ENCODE measurements around the gene BBS10. TPM values are rescaled to one million over a fixed set of nuclear protein-coding genes. Genes with fewer than 3 reads are reported as not detected.

BBS10 gene
- total RNA-seq, 2 experiments from 2014 or later: 4.5 to 5.1 TPM

- no peaks in the 10 kb centered on the region for H3K36me3 Mint-ChIP-seq (ENCODE audit: low read depth)
- POLR2A ChIA-PET: no interaction called here
- CTCF ChIA-PET: no interaction called here
- no peak overlapping the region for H3K4me3 Mint-ChIP-seq
- H3K27me3 Mint-ChIP-seq: peaks cover 11% of the 10 kb centered on the region
- DNase-seq: no peak
- H3K27ac Mint-ChIP-seq: no peak overlapping the region
- no peaks in the 10 kb centered on the region for H3K4me1 Mint-ChIP-seq
- peaks cover 3% of the 10 kb centered on the region for H3K9me3 Mint-ChIP-seq
Observed at GRCh38 chr12:76318773-76319594, 29.2 kb downstream of the BBS10 start.

- CTCF ChIA-PET: no interaction called here
- POLR2A ChIA-PET: no interaction called here
- DNase-seq: no peak
- no peak overlapping the region for H3K4me3 Mint-ChIP-seq
- H3K36me3 Mint-ChIP-seq (ENCODE audit: low read depth): no peaks in the 10 kb centered on the region
- no peaks in the 10 kb centered on the region for H3K4me1 Mint-ChIP-seq
- peaks cover 11% of the 10 kb centered on the region for H3K27me3 Mint-ChIP-seq
- no peak overlapping the region for H3K27ac Mint-ChIP-seq
- H3K9me3 Mint-ChIP-seq: peaks cover 3% of the 10 kb centered on the region
Observed at GRCh38 chr12:76317976-76318375, 30.2 kb downstream of the BBS10 start.

DNA sequence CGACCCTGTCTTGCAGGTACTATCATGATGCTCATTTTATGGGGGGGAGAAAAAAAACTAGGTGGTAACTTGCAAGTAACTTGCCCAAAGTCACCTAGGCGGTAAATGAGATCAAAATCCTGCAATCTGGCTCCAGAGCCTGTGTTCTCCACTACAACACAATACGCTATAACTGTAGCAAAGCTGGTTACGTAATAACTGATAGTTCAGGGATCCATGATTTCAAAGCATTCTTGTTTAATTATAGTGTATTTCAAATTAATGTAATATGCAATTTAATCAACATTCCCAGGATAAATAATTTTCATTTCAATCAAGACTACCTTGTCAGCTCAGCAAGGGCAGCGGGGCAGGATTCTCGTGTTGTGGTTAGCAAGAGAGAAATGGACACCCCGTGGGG is 31.7 kb downstream of the BBS10 start:
- no peaks in the 10 kb centered on the region for H3K9me3 Mint-ChIP-seq
- POLR2A ChIA-PET: no interaction called here
- H3K36me3 Mint-ChIP-seq (ENCODE audit: low read depth): no peaks in the 10 kb centered on the region
- H3K27ac Mint-ChIP-seq: no peak overlapping the region
- H3K27me3 Mint-ChIP-seq: peaks cover 5% of the 10 kb centered on the region
- H3K4me3 Mint-ChIP-seq: no peak overlapping the region
- no peak for DNase-seq
- CTCF ChIA-PET: no interaction called here
- H3K4me1 Mint-ChIP-seq: no peaks in the 10 kb centered on the region

- ChIA-PET POLR2A (no interaction called here), CTCF (no interaction called here)
- no peaks in the 10 kb centered on the region for H3K36me3 Mint-ChIP-seq (ENCODE audit: low read depth)
- H3K4me1 Mint-ChIP-seq: no peaks in the 10 kb centered on the region
- H3K4me3 Mint-ChIP-seq: no peak overlapping the region
- peaks cover 5% of the 10 kb centered on the region for H3K27me3 Mint-ChIP-seq
- DNase-seq: no peak
- H3K27ac Mint-ChIP-seq: no peak overlapping the region
- no peaks in the 10 kb centered on the region for H3K9me3 Mint-ChIP-seq
Observed at GRCh38 chr12:76313299-76313698, 34.9 kb downstream of the BBS10 start.

- Mint-ChIP-seq H3K4me1 (no peaks in the 10 kb centered on the region), H3K27me3 (peaks cover 2% of the 10 kb centered on the region), H3K36me3 (ENCODE audit: low read depth) (no peaks in the 10 kb centered on the region), H3K9me3 (no peaks in the 10 kb centered on the region), H3K27ac (no peak overlapping the region), H3K4me3 (no peak overlapping the region)
- ChIA-PET CTCF (no interaction called here), POLR2A (no interaction called here)
- no peak for DNase-seq
Observed at GRCh38 chr12:76312315-76312714, 35.9 kb downstream of the BBS10 start.

DNA sequence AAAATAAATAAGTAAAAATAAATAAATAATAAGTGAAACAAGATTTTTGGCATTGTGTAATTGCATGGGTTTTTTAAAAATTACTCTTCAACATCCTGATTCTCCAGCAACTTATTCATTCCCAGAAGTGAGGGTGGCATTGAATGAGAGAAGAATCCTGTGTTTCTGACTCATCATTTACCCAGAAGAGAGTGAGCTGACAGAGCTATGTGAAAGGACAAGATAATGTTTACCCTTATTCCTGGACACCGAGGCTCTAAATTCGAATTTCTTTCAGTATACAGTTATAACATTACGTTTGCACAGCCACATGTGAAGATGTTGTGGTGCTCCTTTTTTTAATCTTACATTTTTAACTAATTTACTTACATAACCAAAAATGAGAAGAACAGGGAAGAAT is 36.4 kb downstream of the BBS10 start:
- Mint-ChIP-seq H3K36me3 (ENCODE audit: low read depth) (no peaks in the 10 kb centered on the region), H3K4me1 (no peaks in the 10 kb centered on the region), H3K27ac (no peak overlapping the region), H3K4me3 (no peak overlapping the region), H3K27me3 (peaks cover 4% of the 10 kb centered on the region), H3K9me3 (no peaks in the 10 kb centered on the region)
- CTCF ChIA-PET: no interaction called here
- POLR2A ChIA-PET: no interaction called here
- DNase-seq: no peak

DNA sequence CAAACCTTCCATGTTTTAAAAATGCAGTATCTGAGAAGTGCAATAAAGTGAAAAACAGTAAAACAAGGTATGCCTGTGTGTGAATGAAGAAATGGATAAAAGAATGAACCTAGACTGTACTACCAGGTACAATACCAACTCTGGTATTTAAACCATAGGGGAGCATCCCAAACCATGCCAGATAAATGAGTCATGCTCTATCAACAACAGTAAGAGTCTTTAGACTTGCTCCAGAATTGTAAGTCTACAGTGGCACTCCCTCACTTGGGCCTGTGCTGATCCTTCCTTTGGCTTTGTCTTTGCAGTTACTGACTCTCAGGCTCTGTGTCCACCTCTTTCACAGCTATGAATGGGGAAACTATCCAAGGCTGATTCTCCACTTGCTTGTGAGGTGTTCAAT is 38.1 kb downstream of the BBS10 start:
- no peak for DNase-seq
- ChIA-PET CTCF (interaction anchor here (1.1 kb wide), 1 partner anchor 312 kb away, joined by 3 read pairs; no protein-coding TSS in a partner anchor), POLR2A (no interaction called here)
- H3K27me3 Mint-ChIP-seq: peaks cover 4% of the 10 kb centered on the region
- no peaks in the 10 kb centered on the region for H3K9me3 Mint-ChIP-seq
- no peaks in the 10 kb centered on the region for H3K4me1 Mint-ChIP-seq
- H3K27ac Mint-ChIP-seq: no peak overlapping the region
- no peaks in the 10 kb centered on the region for H3K36me3 Mint-ChIP-seq (ENCODE audit: low read depth)
- no peak overlapping the region for H3K4me3 Mint-ChIP-seq

DNA sequence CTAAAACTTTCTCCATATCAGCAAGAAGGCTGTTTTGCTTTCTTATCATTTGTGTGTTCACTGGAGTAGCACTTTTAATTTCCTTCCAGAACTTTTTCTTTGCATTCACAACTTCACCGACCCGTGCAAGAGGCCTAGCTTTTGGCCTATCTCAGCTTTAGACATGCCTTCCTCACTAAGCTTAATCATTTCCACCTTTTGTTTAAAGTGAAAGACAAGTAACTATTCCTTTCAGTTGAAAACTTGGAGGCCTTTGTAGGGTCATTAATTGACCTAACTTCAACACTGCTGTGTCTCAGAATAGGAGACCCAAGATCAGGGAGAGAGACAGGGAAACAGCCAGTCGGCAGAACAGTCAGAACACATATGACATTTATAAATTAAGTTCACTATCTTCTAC is 39.3 kb downstream of the BBS10 start:
- CTCF ChIA-PET: no interaction called here
- H3K27me3 Mint-ChIP-seq: peaks cover 4% of the 10 kb centered on the region
- no peaks in the 10 kb centered on the region for H3K36me3 Mint-ChIP-seq (ENCODE audit: low read depth)
- H3K4me1 Mint-ChIP-seq: peaks cover 2% of the 10 kb centered on the region
- H3K27ac Mint-ChIP-seq: no peak overlapping the region
- no peaks in the 10 kb centered on the region for H3K9me3 Mint-ChIP-seq
- no peak for DNase-seq
- POLR2A ChIA-PET: no interaction called here
- no peak overlapping the region for H3K4me3 Mint-ChIP-seq

DNA sequence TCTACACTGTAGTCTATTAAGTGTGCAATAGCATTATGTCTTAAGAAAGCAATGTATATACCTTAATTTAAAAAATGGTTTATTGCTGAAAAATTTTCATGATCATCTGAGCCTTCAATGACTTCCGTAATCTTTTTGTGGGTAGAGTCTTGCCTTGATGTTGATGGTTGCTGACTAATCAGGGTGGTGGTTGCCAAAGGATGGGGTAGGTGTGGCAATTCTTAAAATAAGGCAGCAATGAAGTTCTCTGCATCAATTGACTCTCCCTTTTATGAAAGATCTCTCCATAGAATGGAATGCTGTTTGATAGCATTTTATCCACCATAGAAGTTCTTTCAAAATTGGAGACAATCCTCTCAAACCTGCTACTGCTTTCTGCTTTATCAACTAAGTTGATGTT is 41.1 kb downstream of the BBS10 start:
- Mint-ChIP-seq H3K27ac (no peak overlapping the region), H3K9me3 (no peaks in the 10 kb centered on the region)

GRCh38 chr12:76303989-76304460 is 44.2 kb downstream of the BBS10 start:
- Mint-ChIP-seq H3K27me3 (peaks cover 4% of the 10 kb centered on the region), H3K36me3 (ENCODE audit: low read depth) (no peaks in the 10 kb centered on the region), H3K27ac (no peak overlapping the region), H3K9me3 (no peaks in the 10 kb centered on the region), H3K4me1 (peaks cover 2% of the 10 kb centered on the region), H3K4me3 (no peak overlapping the region)
- POLR2A ChIA-PET: no interaction called here
- CTCF ChIA-PET: no interaction called here
- DNase-seq: no peak

More for the DNA sequence above, 41.1 kb downstream of the BBS10 start:
- Mint-ChIP-seq H3K36me3 (ENCODE audit: low read depth) (no peaks in the 10 kb centered on the region), H3K4me3 (no peak overlapping the region), H3K27me3 (peaks cover 4% of the 10 kb centered on the region), H3K4me1 (peaks cover 2% of the 10 kb centered on the region)
- ChIA-PET CTCF (no interaction called here), POLR2A (no interaction called here)
- DNase-seq: no peak

- Mint-ChIP-seq H3K4me1 (peaks cover 2% of the 10 kb centered on the region), H3K9me3 (no peaks in the 10 kb centered on the region), H3K27ac (no peak overlapping the region), H3K4me3 (no peak overlapping the region), H3K27me3 (peaks cover 4% of the 10 kb centered on the region), H3K36me3 (ENCODE audit: low read depth) (no peaks in the 10 kb centered on the region)
- DNase-seq: no peak
- POLR2A ChIA-PET: no interaction called here
- CTCF ChIA-PET: interaction anchor here (0.5 kb wide), 1 partner anchor 137 kb away, joined by 3 read pairs; no protein-coding TSS in a partner anchor
Observed at GRCh38 chr12:76303365-76303764, 44.9 kb downstream of the BBS10 start.

DNA sequence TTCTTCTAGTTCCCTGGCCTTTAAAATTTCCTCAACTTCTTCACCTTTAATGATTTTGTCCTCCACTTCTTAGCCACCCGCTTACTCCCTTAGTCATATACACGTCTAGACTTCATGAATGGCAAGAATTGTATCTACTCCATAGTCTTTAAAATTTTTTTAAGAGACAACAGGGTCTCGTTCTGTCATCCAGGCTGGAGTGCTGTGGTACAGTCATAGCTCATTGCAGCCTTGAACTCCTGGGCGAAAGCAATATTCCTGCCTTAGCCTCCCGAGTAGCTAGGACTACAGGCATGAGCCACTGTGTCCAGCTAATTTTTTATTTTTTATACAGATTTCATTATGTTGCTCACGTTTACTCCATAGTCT is 47.9 kb downstream of the BBS10 start:
- POLR2A ChIA-PET: no interaction called here
- Mint-ChIP-seq H3K9me3 (no peaks in the 10 kb centered on the region), H3K4me1 (peaks cover 2% of the 10 kb centered on the region), H3K27ac (no peak overlapping the region), H3K4me3 (no peak overlapping the region), H3K27me3 (no peaks in the 10 kb centered on the region), H3K36me3 (ENCODE audit: low read depth) (no peaks in the 10 kb centered on the region)
- DNase-seq: no peak
- CTCF ChIA-PET: no interaction called here

DNA sequence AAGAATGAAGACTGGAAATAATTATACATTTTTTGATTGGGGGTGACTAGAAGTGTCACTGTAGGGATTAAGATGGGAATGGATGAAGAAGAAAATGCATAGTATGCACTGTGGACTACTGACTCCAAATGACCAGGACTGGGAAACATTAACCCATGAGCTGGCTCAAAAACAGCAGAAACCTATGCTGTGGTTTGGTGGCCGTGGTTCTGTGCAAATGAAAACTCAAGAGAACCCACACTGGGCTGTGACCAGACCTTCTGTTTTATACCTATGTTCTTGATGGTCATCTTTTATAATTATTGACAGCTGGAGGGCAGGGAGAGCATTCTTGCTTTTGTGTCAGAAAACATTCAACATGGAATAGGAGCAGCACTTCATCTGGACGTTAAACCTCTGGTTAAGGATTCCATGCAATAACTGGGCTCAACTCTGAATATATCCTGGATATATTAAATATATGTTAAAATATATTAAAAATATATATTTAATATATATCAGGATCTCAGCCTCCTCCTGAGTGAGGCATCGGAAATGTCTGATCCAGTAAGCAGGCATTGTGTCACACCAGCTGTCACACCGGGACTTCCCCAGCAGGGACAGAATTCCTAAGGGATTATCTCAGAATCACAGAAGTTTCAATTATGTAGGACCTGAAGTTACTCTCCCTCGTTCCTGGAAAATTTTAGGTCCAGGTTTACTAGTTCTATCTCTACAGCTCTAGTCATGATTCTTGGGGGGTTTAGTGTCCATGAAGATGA is 48.5 kb downstream of the BBS10 start:
- ChIA-PET POLR2A (no interaction called here), CTCF (no interaction called here)
- no peaks in the 10 kb centered on the region for H3K9me3 Mint-ChIP-seq
- no peak for DNase-seq
- peaks cover 2% of the 10 kb centered on the region for H3K4me1 Mint-ChIP-seq
- no peak overlapping the region for H3K4me3 Mint-ChIP-seq
- no peaks in the 10 kb centered on the region for H3K36me3 Mint-ChIP-seq (ENCODE audit: low read depth)
- H3K27me3 Mint-ChIP-seq: no peaks in the 10 kb centered on the region
- no peak overlapping the region for H3K27ac Mint-ChIP-seq

Data from activated CD4-positive, alpha-beta T cell treated with anti-CD3 and anti-CD28 coated beads, Interleukin-2, amount 10 ng/mL, durations not matched to agents 7 days and 5 days (primary cell).